Liver (tissue), 9 donors: ENCODE measurements around the gene KRT85. TPM values are rescaled to one million over a fixed set of nuclear protein-coding genes. Genes with fewer than 3 reads are reported as not detected.

Source experiments
- DNase-seq: peaks from one replicate; pipeline ENCODE4 v3.0.0-alpha.2; 2017; ENCODE audit warnings: low spot score
- H3K27ac ChIP-seq, 2 donors: one replicate each; pipeline ENCODE4 v1.7.0; 2013; ENCODE audit warnings: inconsistent platforms in 2 of 2, low read length in 2 of 2, control low read depth in 1 of 2, low read depth in 1 of 2, mild to moderate bottlenecking in 1 of 2
- H3K27me3 ChIP-seq, 4 donors: one replicate each; pipeline versions ENCODE4 v1.6.1 to v1.7.0; 2013; ENCODE audit warnings: low read length in 3 of 4, inconsistent platforms in 1 of 4, mild to moderate bottlenecking in 1 of 4, moderate library complexity in 1 of 4; ENCODE audit not compliant: control insufficient read depth in 4 of 4, insufficient read depth in 4 of 4
- H3K36me3 ChIP-seq, 4 donors: one replicate each; pipeline versions ENCODE4 v1.6.1 to v1.7.0; 2013; ENCODE audit warnings: low read length in 3 of 4, mild to moderate bottlenecking in 3 of 4, low read depth in 1 of 4, moderate library complexity in 1 of 4; ENCODE audit not compliant: control insufficient read depth in 4 of 4, insufficient read depth in 3 of 4
- H3K4me1 ChIP-seq, 4 donors: one replicate each; pipeline versions ENCODE4 v1.6.1 to v1.7.0; 2013; ENCODE audit warnings: low read length in 3 of 4, mild to moderate bottlenecking in 3 of 4, moderate library complexity in 1 of 4; ENCODE audit not compliant: control insufficient read depth in 4 of 4, insufficient read depth in 4 of 4
- H3K4me3 ChIP-seq, 3 donors: one replicate each; pipeline versions ENCODE4 v1.6.1 to v1.7.0; 2013; ENCODE audit warnings: low read length in 3 of 3, control low read depth in 1 of 3, low read depth in 1 of 3, mild to moderate bottlenecking in 1 of 3
- H3K9ac ChIP-seq, 2 donors: one replicate each; pipeline ENCODE4 v1.7.0; 2013; ENCODE audit warnings: low read length in 2 of 2, mild to moderate bottlenecking in 2 of 2, moderate library complexity in 2 of 2, control low read depth in 1 of 2, low read depth in 1 of 2
- H3K9me3 ChIP-seq, 4 donors: one replicate each; pipeline versions ENCODE4 v1.6.1 to v1.7.0; 2013; ENCODE audit warnings: low read length in 3 of 4; ENCODE audit not compliant: control insufficient read depth in 4 of 4
- EGR1 ChIP-seq, 2 donors: IDR thresholded peaks; 2 replicates each; pipeline ENCODE4 v1.6.1; 2016 to 2018; ENCODE audit warnings: antibody characterized with exemption in 2 of 2, low read depth in 2 of 2
- FOXA1 ChIP-seq: IDR thresholded peaks from 2 replicates; pipeline ENCODE4 v1.6.1; 2016; ENCODE audit warnings: antibody characterized with exemption
- FOXA2 ChIP-seq: IDR thresholded peaks from 2 replicates; pipeline ENCODE4 v1.6.1; 2016; ENCODE audit warnings: antibody characterized with exemption
- GABPA ChIP-seq, 2 donors: IDR thresholded peaks in 1 of 2; conservative IDR thresholded peaks in 1 of 2; 2 replicates each; pipeline ENCODE4 v1.6.1; 2016; ENCODE audit warnings: antibody characterized with exemption in 2 of 2, mild to moderate bottlenecking in 1 of 2, moderate library complexity in 1 of 2
- HNF4G ChIP-seq: IDR thresholded peaks from 2 replicates; pipeline ENCODE4 v1.6.1; 2016; ENCODE audit warnings: antibody characterized with exemption
- JUND ChIP-seq, 2 donors: IDR thresholded peaks; 2 replicates each; pipeline ENCODE4 v1.6.1; 2016; ENCODE audit warnings: antibody characterized with exemption in 2 of 2
- RAD21 ChIP-seq, 2 donors: IDR thresholded peaks; 2 replicates each; pipeline ENCODE4 v1.6.1; 2016; ENCODE audit warnings: antibody characterized with exemption in 2 of 2, mild to moderate bottlenecking in 2 of 2
- RXRA ChIP-seq, 2 donors: IDR thresholded peaks; 2 replicates each; pipeline ENCODE4 v1.6.1; 2017 to 2018; ENCODE audit warnings: antibody characterized with exemption in 2 of 2, mild to moderate bottlenecking in 1 of 2
- SP1 ChIP-seq: IDR thresholded peaks from 2 replicates; pipeline ENCODE4 v1.6.1; 2018; ENCODE audit warnings: antibody characterized with exemption, mild to moderate bottlenecking
- TAF1 ChIP-seq: conservative IDR thresholded peaks from 2 replicates; pipeline ENCODE4 v1.6.1; 2016; ENCODE audit warnings: antibody characterized with exemption, mild to moderate bottlenecking
- YY1 ChIP-seq: IDR thresholded peaks from 2 replicates; pipeline ENCODE4 v1.6.1; 2016; ENCODE audit warnings: antibody characterized with exemption, mild to moderate bottlenecking
- WGBS: extraction: QIAGEN DNeasy Blood & Tissue Kit; methylation state at CpG from one replicate; pipeline ENCODE4 v1.1.7; 2013; 5-methylcytosine and 5-hydroxymethylcytosine counted together
- polyA plus RNA-seq, 2 donors: library from polyadenylated mRNA; stranded (reverse) in 1 of 2; unstranded in 1 of 2; fragments of 200-250 nt in 1 of 2; fragments of >200 nt in 1 of 2; fragmentation: Nextera tagmentation in 1 of 2; extraction: Ambion mirVana in 1 of 2; gene quantifications; one replicate each; pipeline versions ENCODE4 v1.2.1 to v1.2.3, GENCODE V29; 2013 to 2015
- total RNA-seq, 2 donors: library from RNA; depleted of rRNA; stranded (reverse); fragments of >200 nt; gene quantifications; one replicate each; pipeline ENCODE4 v1.2.3, GENCODE V29; 2014
- TF ChIP-seq, protein P1 (sequence below): IDR thresholded peaks from 2 replicates; pipeline ENCODE4 v1.6.1; 2016; ENCODE audit warnings: antibody characterized with exemption, mild to moderate bottlenecking
- TF ChIP-seq, protein P2 (sequence below): IDR thresholded peaks from 2 replicates; pipeline ENCODE4 v1.6.1; 2016; ENCODE audit warnings: antibody characterized with exemption
- TF ChIP-seq, protein P3 (sequence below): IDR thresholded peaks from 2 replicates; pipeline ENCODE4 v1.6.1; 2016; ENCODE audit warnings: antibody characterized with exemption
- TF ChIP-seq, protein P4 (sequence below): fragments of 150-350 bp; IDR thresholded peaks from 2 replicates; pipeline ENCODE4 v1.5.1; 2017; ENCODE audit warnings: improper control_type of control experiment, low read depth, low read length; ENCODE audit not compliant: missing input control
- TF ChIP-seq, protein P5 (sequence below): IDR thresholded peaks from 2 replicates; pipeline ENCODE4 v1.6.1; 2016; ENCODE audit warnings: antibody characterized with exemption
- donor health status: healthy.
- donor health status: healthy.
- donor health status: healthy.
- donor health status: healthy.
- donor health status: healthy.

KRT85 gene
- total and polyA plus RNA-seq, 4 donors: not detected

DNA sequence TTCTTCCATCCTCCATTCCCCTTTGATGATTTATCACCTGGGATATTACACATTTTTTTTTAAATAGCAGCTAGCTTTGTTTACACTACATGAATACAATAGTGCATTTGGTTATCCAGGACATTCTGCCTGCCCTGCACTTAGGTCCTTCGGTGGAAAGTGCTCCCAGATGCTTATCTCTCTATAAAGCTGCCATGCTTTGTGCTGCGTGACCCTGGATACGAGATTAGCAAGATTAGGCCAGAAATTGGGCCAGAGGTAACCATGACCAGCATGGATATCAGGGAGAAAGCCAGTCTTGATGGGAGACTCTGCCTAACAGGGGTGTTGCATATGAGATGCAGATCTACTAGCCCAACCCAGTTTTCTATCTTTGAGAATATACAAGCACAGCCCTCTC, 34.0 kb downstream of the KRT85 start (continued):
- TF ChIP-seq, protein P1, sequence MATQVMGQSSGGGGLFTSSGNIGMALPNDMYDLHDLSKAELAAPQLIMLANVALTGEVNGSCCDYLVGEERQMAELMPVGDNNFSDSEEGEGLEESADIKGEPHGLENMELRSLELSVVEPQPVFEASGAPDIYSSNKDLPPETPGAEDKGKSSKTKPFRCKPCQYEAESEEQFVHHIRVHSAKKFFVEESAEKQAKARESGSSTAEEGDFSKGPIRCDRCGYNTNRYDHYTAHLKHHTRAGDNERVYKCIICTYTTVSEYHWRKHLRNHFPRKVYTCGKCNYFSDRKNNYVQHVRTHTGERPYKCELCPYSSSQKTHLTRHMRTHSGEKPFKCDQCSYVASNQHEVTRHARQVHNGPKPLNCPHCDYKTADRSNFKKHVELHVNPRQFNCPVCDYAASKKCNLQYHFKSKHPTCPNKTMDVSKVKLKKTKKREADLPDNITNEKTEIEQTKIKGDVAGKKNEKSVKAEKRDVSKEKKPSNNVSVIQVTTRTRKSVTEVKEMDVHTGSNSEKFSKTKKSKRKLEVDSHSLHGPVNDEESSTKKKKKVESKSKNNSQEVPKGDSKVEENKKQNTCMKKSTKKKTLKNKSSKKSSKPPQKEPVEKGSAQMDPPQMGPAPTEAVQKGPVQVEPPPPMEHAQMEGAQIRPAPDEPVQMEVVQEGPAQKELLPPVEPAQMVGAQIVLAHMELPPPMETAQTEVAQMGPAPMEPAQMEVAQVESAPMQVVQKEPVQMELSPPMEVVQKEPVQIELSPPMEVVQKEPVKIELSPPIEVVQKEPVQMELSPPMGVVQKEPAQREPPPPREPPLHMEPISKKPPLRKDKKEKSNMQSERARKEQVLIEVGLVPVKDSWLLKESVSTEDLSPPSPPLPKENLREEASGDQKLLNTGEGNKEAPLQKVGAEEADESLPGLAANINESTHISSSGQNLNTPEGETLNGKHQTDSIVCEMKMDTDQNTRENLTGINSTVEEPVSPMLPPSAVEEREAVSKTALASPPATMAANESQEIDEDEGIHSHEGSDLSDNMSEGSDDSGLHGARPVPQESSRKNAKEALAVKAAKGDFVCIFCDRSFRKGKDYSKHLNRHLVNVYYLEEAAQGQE: no peak
- TF ChIP-seq FOXA2 (no peak), EGR1 (IDR thresholded peaks at IDR 0.05; ENCODE audit: low read depth in 2 of 2) (no peak)

DNA sequence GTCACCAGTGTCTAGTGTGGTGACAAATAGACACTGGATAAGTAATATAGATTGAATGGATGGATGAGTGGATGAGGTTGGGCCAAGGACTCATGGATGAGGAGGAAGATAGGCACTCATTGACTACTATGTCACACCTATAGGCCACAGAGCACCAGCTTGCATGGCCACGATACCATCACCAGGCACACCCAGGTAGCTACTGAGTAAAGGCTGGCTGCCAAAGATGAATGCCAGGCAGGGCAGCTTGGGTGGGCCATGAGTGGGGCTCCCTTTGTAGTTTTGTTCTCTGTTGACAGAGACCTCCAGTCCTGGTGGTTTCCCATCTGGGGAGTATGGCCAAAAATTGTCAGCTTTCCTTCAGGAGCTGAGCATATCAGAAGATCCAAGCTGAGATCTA, 34.9 kb downstream of the KRT85 start:
- Histone ChIP-seq H3K9ac (no peak overlapping the region), H3K4me3 (no peak overlapping the region), H3K9me3 (no peaks in the 10 kb centered on the region), H3K27me3 (no peaks in the 10 kb centered on the region), H3K36me3 (no peaks in the 10 kb centered on the region), H3K4me1 (peaks cover 0 to 36% (median 24%) of the 10 kb centered on the region in 4 donors), H3K27ac (no peak overlapping the region)
- 100% methylated on average over 1 of the region's 1 CpG for WGBS
- DNase-seq: no peak
- TF ChIP-seq, protein P1: no peak
- TF ChIP-seq, protein P2, sequence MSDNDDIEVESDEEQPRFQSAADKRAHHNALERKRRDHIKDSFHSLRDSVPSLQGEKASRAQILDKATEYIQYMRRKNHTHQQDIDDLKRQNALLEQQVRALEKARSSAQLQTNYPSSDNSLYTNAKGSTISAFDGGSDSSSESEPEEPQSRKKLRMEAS: no peak
- no peak for TF ChIP-seq FOXA1
- TF ChIP-seq HNF4G: no peak
- TF ChIP-seq JUND (IDR thresholded peaks at IDR 0.05): no peak
- no peak for TF ChIP-seq RXRA (IDR thresholded peaks at IDR 0.05)
- no peak for TF ChIP-seq TAF1
- TF ChIP-seq GABPA (IDR thresholded peaks at IDR 0.05 in 1 of 2, conservative IDR thresholded peaks at IDR 0.05 in 1 of 2): no peak
- no peak for TF ChIP-seq SP1
- TF ChIP-seq, protein P3, sequence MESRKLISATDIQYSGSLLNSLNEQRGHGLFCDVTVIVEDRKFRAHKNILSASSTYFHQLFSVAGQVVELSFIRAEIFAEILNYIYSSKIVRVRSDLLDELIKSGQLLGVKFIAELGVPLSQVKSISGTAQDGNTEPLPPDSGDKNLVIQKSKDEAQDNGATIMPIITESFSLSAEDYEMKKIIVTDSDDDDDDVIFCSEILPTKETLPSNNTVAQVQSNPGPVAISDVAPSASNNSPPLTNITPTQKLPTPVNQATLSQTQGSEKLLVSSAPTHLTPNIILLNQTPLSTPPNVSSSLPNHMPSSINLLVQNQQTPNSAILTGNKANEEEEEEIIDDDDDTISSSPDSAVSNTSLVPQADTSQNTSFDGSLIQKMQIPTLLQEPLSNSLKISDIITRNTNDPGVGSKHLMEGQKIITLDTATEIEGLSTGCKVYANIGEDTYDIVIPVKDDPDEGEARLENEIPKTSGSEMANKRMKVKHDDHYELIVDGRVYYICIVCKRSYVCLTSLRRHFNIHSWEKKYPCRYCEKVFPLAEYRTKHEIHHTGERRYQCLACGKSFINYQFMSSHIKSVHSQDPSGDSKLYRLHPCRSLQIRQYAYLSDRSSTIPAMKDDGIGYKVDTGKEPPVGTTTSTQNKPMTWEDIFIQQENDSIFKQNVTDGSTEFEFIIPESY: no peak
- TF ChIP-seq RAD21 (IDR thresholded peaks at IDR 0.05): no peak
- TF ChIP-seq, protein P4, sequence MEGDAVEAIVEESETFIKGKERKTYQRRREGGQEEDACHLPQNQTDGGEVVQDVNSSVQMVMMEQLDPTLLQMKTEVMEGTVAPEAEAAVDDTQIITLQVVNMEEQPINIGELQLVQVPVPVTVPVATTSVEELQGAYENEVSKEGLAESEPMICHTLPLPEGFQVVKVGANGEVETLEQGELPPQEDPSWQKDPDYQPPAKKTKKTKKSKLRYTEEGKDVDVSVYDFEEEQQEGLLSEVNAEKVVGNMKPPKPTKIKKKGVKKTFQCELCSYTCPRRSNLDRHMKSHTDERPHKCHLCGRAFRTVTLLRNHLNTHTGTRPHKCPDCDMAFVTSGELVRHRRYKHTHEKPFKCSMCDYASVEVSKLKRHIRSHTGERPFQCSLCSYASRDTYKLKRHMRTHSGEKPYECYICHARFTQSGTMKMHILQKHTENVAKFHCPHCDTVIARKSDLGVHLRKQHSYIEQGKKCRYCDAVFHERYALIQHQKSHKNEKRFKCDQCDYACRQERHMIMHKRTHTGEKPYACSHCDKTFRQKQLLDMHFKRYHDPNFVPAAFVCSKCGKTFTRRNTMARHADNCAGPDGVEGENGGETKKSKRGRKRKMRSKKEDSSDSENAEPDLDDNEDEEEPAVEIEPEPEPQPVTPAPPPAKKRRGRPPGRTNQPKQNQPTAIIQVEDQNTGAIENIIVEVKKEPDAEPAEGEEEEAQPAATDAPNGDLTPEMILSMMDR: no peak
- TF ChIP-seq, protein P5, sequence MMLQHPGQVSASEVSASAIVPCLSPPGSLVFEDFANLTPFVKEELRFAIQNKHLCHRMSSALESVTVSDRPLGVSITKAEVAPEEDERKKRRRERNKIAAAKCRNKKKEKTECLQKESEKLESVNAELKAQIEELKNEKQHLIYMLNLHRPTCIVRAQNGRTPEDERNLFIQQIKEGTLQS: no peak
- TF ChIP-seq YY1: no peak
